Measurements from ENCODE around the gene AP2A1. TPM values are rescaled to one million over a fixed set of nuclear protein-coding genes. Genes with fewer than 3 reads are reported as not detected.
A peak's percentile ranks its signal among the peaks of the same experiment; 100 is the strongest.

AP2A1 gene
- total and polyA plus RNA-seq, 9 of the 15 experiments (the other 6 are each of a cell fraction or from before 2014, with no cell fraction given) = 0.55 to 150 (median 31.9) TPM

DNA sequence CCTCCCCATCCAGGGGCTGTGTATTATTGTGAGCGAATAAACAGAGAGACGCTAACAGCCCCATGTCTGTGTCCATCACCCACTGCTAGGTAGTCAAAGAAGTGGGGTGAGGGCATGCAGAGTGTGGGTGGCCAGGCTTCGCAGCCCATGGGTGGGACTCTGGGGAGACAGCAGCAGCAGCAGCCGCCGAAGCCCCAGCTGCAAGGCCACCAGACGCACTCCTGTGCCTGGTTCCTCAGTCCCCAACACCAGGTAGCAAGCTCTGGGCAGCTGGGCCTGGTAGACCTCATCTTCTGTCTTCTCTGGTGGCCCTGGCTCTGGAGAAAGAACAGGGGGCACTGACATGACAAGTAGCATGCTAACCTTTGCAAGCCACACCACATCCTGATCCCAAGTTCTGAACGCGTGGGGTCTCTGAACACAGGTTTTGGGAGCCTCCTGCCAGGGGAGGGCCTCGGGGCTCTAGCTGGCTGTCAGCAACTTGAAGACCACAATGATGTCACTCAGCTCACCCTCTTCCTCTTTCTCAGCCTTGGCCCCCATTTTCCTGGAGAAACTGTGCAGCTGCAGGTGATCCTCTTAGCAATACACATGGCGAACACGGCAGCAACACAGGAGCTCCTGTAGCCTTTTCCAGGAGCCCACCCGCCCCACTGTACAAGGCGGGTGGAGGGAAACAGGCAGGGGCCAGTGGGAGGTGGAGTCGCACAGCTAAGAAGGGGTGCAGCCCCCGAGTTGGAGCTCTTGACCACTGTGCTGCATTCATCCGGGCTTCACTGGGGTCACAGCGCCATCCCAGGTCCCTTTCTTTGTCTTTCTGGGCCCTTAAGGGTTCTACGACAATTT lies 40.5 kb downstream of the AP2A1 start (continued):
- TF ChIP-seq, protein P1, sequence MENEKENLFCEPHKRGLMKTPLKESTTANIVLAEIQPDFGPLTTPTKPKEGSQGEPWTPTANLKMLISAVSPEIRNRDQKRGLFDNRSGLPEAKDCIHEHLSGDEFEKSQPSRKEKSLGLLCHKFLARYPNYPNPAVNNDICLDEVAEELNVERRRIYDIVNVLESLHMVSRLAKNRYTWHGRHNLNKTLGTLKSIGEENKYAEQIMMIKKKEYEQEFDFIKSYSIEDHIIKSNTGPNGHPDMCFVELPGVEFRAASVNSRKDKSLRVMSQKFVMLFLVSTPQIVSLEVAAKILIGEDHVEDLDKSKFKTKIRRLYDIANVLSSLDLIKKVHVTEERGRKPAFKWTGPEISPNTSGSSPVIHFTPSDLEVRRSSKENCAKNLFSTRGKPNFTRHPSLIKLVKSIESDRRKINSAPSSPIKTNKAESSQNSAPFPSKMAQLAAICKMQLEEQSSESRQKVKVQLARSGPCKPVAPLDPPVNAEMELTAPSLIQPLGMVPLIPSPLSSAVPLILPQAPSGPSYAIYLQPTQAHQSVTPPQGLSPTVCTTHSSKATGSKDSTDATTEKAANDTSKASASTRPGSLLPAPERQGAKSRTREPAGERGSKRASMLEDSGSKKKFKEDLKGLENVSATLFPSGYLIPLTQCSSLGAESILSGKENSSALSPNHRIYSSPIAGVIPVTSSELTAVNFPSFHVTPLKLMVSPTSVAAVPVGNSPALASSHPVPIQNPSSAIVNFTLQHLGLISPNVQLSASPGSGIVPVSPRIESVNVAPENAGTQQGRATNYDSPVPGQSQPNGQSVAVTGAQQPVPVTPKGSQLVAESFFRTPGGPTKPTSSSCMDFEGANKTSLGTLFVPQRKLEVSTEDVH (IDR thresholded peaks at IDR 0.05; ENCODE audit: low read depth, partially characterized antibody) = no peak
- TF ChIP-seq JUND (IDR thresholded peaks at IDR 0.05; ENCODE audit: borderline replicate concordance, low read depth, low read length) (no peak), JUND (tag; IDR thresholded peaks at IDR 0.05; ENCODE audit: borderline replicate concordance, low read depth, low read length) (peak; percentile 53; the same call in 1 of the 3 replicates), PRMT5 (CRISPR knock-in tag; IDR thresholded peaks at IDR 0.05) (no peak), ZNF224 (CRISPR knock-in tag; IDR thresholded peaks at IDR 0.05) (no peak), NFIC (IDR thresholded peaks at IDR 0.05) (no peak), ZNF384 (IDR thresholded peaks at IDR 0.05; ENCODE audit: low read depth, low read length) (no peak), CREM (IDR thresholded peaks at IDR 0.05; ENCODE audit: low read depth) (no peak)
- TF ChIP-seq, protein P2, sequence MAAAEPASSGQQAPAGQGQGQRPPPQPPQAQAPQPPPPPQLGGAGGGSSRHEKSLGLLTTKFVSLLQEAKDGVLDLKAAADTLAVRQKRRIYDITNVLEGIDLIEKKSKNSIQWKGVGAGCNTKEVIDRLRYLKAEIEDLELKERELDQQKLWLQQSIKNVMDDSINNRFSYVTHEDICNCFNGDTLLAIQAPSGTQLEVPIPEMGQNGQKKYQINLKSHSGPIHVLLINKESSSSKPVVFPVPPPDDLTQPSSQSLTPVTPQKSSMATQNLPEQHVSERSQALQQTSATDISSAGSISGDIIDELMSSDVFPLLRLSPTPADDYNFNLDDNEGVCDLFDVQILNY (CRISPR knock-in tag; IDR thresholded peaks at IDR 0.05) = 0 out of 2 replicates have a peak, but pooled peaks have one; percentile 12
